Stimulated activated CD8-positive, alpha-beta memory T cell treated with anti-CD3 and anti-CD28 coated beads, Interleukin-7, amount 100 ng/mL, for 48 hours (primary cell): ENCODE results near the gene MUC7.
"Not testable (repeated sequence)": the region's sequence is repeated elsewhere in the genome, so short reads cannot be mapped to it uniquely, and the experiment has no call there.

Experiments used
- DNase-seq, 2 donors: peaks; one replicate each; pipeline ENCODE4 v3.0.0-alpha.2; 2020; ENCODE audit warnings: low read depth in 1 of 2; ENCODE audit errors: extremely low read depth in 1 of 2

MUC7 gene

GRCh38 chr4:70471897-70472296 lies at the start of gene MUC7:
TSS of gene MUC7 (plus strand) at chr4:70472197. CDS start at chr4:70474022, 1,825 bp downstream.
- DNase-seq, result no peak

DNA sequence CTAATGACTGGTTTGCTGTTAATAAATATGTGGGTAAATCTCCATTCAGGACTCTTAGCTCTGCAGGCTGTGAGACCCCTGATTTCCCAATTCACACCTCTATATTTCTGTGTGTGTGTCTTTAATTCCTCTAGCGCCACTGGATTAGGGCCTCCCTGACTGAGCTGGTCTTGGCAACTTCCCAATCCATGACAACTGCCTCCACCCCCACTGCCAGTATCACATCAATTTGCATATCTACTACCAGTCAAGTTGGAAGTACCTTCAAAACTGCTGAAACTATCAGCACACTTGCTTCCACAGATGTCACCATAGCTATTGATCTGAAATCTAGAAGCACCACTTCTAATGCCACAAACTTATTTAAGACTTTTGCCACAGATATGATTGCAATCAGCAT lies 46.7 kb upstream of the MUC7 start:
- DNase-seq, result no peak

DNA sequence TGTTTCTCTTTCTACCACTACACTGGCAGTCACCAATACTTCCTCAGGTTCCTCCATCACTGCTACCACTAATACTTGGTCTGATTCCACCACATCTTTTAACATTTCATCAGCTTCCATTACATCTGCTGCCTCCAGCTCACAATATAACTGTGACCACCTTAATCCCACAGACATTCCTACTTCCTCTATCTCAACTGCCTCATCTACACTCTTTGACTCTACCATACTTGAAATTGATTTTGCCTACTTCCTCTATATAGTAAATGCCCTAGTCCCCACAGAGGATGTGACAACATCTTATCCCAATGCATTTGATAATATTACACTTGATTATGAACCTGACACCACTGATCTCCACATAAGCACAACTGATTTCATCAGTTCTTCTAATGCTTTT lies 45.2 kb upstream of the MUC7 start:
- no peak for DNase-seq

DNA sequence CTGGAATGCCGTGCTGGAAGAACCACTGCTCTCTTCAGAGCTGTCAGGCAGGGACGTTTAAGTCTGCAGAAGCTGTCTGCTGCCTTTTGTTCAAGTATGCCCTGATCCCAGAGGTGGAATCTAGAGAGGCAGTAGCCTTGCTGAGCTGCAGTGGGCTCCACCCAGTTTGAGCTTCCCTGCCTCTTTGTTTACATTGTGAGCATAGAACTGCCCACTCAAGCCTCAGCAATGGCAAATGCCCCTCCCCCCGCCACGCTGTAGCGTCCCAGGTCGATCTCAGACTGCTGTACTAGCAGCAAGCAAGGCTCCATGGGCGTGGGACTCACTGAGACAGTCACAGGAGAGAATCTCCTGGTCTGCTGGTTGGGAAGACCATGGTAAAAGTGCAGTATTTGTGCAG lies 34.8 kb upstream of the MUC7 start:
- DNase-seq, result no peak

DNA sequence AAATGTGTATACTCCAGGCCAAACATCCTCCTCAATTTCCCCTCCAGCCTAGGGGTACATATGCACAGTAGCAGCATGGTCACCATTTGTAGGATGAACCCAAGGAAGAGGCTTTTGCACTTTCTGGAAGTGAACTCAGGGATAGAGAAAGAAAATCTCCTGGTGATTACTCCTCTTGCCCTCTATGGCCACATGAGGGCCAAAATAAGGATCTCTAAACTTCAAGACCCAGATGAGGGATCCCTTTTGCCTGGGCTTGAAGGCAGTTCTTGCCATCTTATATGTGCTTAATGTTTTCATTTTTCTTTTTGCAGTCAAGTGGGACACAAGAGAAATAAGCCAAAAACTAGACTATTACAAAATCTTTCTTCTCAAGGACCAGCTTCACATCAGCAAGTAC lies 29.5 kb upstream of the MUC7 start:
- no peak for DNase-seq

DNA sequence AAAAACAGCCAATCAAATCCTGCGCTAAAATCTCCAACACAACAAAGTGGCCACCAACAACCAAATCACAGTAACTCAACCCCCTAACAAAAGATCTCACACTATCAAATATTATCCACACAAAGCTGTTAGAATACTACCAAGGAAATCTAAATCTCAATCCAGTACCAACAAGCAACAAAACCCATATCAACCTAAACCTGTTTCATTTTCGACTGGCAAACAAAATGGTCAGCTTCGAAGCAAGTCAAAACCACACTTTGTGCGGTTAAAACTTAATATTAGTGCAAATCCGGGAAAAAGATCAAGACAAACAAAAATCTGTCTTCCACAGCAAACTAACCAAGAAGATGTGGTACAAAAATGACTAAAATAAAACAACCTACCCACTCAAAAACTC lies 28.7 kb upstream of the MUC7 start:
- no peak for DNase-seq

- DNase-seq, result no peak
These were observed 22.8 kb upstream of the MUC7 start for GRCh38 chr4:70449220-70449619.

DNA sequence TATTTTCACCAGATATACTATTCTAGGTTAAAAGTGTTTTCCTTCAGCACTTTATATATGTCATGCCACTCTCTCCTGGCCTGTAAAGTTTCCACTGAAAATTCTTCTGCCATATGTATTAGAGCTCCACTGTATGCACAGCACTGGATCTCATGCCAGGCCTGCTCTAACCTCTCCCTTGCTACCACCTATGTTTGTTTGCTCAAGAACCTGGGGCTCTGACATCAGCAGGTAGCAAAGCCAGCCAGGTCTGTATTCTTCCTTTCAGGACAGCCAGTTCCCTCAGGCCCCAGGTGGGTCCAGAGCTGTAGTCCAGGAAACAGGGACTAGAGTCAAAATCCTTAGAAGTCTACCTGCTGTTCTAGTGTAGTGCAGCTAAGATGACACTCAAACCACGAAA lies 19.1 kb upstream of the MUC7 start:
- DNase-seq, result no peak

GRCh38 chr4:70463335-70463734 lies 8.7 kb upstream of the MUC7 start:
- no peak for DNase-seq

DNA sequence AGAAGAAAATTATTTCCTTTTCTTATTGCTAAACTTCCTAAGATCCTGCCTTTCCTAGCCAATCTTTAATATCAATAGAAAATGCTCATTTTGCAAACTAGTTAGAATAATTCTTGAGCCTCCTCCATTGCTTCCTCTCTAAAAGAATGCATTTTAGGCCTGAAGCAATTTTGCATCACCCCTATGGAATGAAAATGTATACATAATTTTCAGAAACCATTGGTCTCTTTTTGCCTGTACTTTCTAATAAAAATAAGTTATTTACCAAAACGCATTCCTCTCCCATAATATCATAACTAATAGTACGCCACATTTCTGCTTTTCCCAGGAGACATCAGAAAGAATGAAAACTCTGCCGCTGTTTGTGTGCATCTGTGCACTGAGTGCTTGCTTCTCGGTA lies 1.7 kb downstream of the MUC7 start:
- no peak for DNase-seq

- no peak for DNase-seq
These were observed 16.8 kb downstream of the MUC7 start for GRCh38 chr4:70488748-70489147.

GRCh38 chr4:70496231-70496630 lies 24.2 kb downstream of the MUC7 start:
- DNase-seq, result no peak

- not testable (repeated sequence) for DNase-seq
These were observed 29.8 kb downstream of the MUC7 start for GRCh38 chr4:70501838-70502237.

DNA sequence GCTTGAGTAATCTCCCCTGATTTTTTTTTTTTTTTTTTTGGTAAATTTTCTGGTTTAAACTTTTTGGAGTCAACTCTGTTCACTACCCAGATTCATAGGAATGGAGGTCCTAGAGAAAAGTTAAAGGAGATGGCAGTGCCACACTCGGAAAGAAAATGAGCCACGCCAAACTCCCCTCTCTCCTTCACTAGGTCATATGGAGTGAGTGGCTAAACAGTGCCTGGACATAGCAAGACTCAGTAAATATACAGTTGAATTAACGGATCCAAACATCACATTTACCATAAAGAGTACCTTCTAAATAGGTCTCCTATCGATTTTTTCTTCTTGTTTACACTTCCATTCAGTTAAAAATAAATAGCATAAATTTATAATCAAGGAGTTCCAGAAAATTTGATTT lies 32.7 kb downstream of the MUC7 start:
- no peak for DNase-seq

- peak; percentile 9 to 13 for DNase-seq
These were observed 33.3 kb downstream of the MUC7 start for GRCh38 chr4:70505151-70505748.

DNA sequence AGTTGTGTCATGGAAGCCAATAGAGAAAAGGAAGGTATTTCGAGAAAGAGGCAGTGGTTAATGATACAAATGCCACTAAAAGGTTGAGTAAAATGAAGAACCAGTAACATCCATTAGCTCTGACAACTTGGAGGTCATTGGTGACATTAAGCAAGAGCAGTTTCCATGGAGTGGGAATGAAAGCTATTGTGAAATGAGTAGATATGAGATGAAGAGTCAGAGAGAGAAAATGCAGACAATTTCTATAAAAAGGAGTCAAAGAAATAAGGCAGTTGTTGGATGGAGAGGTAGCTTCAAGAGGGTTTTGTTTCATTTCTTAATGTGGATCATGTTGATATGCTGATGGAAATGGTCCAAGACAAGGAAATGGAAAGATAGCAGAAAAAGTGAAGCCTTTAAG lies 36.8 kb downstream of the MUC7 start:
- DNase-seq, result no peak

DNA sequence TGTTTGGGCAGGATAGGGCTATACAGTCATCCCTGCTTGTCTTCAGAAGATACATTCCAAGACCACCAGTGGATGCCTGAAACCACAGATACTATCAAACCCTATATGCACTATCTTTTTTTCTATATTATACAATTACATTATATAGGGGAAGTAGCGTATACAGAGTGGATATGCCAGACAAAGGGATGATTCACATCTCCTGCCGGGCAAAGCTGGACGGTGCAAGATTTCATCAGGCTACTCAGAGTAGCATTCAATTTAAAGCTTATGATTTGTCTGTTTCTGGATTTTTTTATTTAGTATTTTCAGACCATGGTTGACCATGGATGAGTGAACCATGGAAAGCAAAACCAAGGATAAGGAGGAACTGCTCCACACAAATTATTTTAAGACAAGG lies 39.4 kb downstream of the MUC7 start:
- DNase-seq, result no peak

- no peak for DNase-seq
These were observed 43.6 kb downstream of the MUC7 start for GRCh38 chr4:70515367-70516250.

DNA sequence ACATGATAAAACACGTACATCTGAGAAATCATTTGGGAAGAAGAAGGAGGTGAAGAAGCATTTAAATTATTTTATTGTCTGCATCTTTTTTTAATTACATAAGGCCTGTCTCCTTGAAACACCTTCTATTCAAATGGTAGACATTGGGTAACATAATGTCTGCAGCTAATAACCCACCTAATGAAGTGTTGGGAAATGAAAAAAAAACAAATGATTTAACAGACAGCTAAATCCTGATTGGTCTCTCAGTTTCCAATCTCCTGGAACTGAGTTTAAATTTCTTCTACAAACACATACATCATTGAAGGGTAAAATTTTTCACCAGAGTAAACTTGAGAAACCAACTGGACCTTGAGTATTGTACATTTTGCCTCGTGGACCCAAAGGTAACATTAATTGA lies 46.3 kb downstream of the MUC7 start, which contains the start of gene AMTN:
Gene AMTN, plus strand, starts transcription at position 301 of the 400 bp plus-strand sequence. CDS start 209 bp downstream, outside the sequence.
- no peak for DNase-seq

DNA sequence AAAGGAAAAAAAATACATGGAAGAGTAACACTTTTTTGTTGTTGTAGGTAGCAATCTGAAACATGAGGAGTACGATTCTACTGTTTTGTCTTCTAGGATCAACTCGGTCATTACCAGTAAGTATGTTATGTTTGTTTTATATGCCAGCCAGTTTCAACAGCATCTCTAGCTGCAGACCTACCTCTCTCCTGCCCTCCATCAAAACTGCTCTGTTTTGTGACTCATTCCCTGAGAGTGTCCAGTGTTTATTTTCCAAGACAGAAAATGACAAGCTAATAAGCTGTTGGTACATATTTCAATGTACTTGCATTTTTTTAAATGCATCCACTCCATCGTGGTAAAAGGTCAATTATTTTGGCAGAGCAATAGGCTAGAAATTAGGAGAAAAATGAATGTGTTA lies 46.7 kb downstream of the MUC7 start:
- DNase-seq, result no peak

GRCh38 chr4:70522626-70523025 lies 50.6 kb downstream of the MUC7 start:
- DNase-seq, result no peak

DNA sequence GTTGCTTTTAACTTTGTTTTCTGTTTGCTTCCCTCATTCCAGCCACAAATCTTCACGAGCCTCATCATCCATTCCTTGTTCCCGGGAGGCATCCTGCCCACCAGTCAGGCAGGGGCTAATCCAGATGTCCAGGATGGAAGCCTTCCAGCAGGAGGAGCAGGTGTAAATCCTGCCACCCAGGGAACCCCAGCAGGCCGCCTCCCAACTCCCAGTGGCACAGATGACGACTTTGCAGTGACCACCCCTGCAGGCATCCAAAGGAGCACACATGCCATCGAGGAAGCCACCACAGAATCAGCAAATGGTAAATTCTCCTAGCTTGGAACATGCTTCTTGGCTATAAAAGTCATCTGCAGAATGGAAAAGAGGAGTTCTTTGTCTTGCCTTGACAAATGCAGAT lies 59.0 kb downstream of the MUC7 start:
- DNase-seq, result no peak
